Posterior cingulate gyrus (tissue), 11 donors: ENCODE results near the gene TIMM23.
"Not testable (repeated sequence)": the region's sequence is repeated elsewhere in the genome, so short reads cannot be mapped to it uniquely, and the experiment has no call there.

Experiments used
- DNase-seq, 10 donors: peaks; one replicate each; pipeline versions ENCODE4 v3.0.0 to v3.0.0-alpha.2; 2020 to 2021; ENCODE audit warnings: mixed read lengths in 3 of 10
- intact Hi-C: fragments of 100-400 bp; cut with DNase I; formaldehyde crosslinking; loops from one replicate; pipeline ENCODE4 v1.15.1; 2023

Gene TIMM23, protein sequence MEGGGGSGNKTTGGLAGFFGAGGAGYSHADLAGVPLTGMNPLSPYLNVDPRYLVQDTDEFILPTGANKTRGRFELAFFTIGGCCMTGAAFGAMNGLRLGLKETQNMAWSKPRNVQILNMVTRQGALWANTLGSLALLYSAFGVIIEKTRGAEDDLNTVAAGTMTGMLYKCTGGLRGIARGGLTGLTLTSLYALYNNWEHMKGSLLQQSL

DNA sequence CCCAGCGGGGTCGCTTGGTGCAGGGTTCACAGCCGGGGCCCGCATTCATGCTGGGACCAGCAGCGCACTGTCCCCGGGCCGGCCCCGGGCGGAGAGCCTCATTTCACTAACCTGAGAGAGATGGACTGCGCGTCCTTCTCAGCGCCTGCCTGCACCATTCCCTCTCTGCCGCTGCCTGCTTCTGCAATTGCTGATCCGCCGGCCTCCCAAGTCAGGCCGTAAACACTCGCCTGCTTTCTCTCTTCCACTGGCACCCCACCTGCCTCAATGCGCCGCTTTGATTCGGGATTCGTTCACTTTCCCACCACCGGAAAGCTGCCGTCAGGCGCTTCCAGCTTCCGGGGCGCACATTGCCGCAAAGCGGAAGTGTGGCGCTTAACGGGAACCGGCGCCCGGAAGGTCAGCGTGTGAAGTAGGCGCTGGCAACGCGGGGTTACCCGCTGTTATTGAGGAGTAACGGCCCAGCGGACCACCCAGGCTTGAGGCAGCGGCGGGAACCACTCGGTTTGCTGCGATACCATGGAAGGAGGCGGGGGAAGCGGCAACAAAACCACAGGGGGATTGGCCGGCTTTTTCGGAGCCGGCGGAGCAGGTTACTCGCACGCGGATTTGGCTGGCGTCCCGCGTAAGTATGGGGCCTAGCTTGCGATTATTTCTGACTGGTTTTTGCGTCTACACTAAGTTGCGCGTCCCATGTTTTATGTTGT is at the start of gene TIMM23:
TIMM23 (plus strand) TSS at position 384 of the 707 bp plus-strand sequence; CDS start at position 520, 136 bp downstream.
- intact Hi-C loops, result loop anchor here (10.0 kb wide), 1 partner anchor 53 kb away; no protein-coding TSS in a partner anchor
- DNase-seq, result peak; percentile 86 to 98 (median 90)

DNA sequence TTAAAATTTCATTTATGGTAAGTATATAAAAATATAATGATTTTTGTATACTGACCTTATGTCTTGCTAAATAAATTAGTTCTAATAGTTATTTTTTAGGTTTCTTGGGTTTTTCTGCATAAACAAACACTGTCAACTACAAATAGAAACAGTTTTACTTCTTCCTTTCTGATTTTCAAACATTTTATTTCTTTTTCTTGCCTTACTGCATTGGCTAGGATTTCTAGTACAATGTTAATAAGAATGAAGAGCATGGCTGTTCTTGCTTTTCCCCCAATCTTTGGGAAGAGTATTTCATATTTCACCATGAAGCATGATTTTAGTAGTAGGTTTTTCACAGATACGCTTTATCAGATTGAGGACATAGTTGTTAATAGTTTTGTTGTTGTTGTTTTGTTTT is 45.5 kb upstream of the TIMM23 start:
- intact Hi-C loops, DNase-seq: not testable (repeated sequence)

DNA sequence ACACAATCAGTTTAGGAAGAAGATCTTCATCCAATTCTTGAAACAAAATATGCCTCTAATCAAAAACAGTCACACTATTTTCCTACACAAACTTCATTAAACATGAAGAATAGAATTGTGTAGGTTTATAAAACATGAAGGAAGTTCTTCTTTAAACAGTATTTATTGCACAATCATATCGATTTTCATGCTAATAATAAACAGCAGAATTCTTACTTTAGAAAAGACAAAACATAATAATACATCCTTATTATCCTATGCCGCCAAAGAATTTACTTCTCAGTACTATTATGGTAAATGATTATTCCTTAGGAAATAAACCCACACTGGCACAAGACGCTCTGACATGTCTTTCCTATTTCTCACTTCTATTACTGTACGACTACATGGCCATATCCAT is 41.0 kb upstream of the TIMM23 start:
- intact Hi-C loops, DNase-seq: not testable (repeated sequence)

DNA sequence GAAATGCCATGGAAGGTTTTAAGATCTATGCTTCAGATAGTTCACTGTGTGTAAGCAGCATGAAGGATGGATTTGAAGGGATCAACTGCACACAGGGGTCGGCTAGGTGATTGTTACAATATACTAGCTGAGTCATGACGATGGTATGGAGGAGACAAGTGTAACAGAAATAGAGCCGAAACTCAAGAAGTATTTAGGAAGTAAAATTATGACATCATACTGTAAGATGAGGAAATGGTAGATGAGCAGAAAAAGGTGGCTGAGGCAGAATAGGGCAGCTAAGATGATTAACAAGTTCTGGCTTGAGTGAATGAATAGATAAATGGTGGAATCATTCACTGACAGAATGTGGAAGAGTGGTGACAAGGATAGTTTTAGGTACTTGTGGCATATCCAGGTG is 37.5 kb upstream of the TIMM23 start:
- intact Hi-C loops, DNase-seq: not testable (repeated sequence)

DNA sequence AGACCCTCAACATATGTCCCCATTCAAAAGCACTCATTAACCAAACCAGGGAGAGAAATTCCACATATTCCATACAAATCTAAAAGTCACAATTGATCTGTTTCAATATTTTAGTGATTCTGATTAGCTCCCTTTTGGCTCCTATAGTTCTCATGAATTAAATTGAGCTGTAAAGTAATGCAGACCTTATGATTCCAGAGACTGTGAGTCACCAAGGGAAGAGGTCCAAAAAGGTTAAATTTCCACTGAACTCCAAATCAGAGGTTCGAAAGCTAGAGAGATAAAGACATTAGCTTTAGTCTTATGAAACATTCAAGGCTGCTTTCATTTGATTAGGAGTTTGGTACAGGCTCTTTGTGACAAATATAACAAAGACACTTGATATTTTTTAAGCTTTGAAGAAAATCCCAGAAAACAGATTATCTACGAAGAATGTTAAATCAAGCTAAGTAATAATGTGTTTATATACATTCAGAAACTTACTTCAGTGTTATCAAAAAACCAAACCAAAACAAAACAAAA is 33.1 kb upstream of the TIMM23 start:
- not testable (repeated sequence) for DNase-seq

DNA sequence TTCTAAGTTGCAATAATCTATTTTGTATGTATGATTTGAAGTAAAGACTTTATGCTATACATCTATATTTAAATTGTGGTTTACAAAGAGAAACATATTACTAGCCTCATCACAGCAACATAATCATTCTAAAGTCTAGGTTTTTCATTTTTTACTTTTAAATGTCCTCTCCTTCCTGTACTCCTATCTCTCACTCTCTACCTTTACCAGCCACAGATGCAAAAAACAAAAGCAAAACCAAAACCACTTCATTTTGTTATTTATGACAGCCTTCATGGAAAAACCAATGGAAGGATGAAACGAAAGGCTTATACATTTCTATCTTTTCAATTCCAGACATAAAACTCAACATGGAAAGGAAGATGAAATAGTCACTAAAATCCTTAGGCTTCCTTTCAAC is 31.1 kb upstream of the TIMM23 start:
- DNase-seq, intact Hi-C loops: not testable (repeated sequence)

More for the DNA sequence above, 33.1 kb upstream of the TIMM23 start:
- intact Hi-C loops, result not testable (repeated sequence)

DNA sequence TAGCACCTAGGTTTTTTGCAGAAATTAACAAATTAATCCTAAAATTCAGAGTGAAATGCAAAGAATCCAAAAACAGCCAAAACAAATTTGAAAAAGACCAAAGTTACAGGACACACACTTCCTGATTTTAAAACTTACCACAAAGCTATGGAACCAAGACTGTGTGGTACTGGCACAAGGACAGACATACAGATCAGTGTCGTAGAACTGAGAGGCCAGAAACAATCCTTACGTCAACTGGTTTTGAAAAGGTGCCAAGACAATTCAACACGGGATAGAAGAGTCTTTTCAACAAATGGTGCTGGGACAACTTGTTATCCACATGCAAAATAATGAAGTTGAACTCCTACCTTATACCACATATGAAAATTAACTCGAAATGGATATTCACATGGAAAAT is 26.8 kb upstream of the TIMM23 start:
- DNase-seq, intact Hi-C loops: not testable (repeated sequence)

DNA sequence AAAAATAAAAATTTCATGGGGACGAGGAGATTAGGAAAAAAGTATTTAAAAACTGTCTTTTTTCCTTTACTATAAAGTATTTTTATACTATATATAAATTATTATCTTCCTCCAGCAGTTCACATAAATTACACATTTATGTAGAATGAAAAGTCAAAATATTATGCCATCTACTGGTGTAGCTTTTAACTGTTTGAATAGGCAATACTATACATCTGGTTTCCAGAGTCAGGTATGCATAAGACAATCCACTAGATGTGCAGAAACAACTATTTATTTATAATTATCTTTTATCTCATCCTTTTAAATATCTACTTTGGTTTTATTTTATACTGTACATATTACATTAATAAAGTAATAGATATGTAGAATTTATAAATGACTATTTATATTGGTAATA is 24.9 kb upstream of the TIMM23 start:
- DNase-seq, intact Hi-C loops: not testable (repeated sequence)

DNA sequence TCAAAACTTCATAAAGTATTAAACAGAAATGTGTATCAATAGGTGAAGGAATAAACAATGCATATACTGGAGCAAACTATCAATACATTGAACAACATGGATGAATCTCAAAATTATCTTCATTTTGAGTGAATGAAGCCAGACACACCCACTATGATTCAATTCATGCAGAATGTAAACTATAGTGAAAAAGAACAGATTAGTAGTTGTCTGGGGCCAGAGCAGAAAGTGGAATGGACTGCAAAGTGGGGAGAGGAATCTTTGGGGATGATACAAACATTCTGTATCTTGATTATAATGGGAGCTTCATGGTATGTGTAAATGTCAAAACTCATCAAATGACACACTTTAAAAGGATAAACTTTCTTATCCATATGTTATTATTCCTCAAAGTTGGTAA is 23.5 kb upstream of the TIMM23 start:
- intact Hi-C loops, DNase-seq: not testable (repeated sequence)

DNA sequence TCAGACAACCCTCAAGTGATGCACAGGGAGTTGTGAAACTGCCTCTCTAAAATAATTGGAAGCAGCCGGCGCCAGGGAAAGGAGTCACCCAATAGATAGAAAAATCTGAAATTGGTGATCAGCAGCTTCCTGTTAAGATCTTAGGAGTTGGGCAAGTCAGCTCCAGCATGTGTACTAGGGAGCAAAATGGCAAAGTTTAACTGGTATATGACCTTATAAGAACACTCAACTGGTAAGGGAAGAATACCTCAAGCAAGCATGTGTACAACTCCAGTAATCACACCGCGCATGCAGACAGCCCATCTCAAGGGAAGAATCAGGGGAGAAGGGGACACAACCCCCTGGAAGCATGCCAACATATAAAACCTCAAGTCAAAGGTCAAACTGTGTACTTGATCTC is 17.9 kb upstream of the TIMM23 start:
- intact Hi-C loops, DNase-seq: not testable (repeated sequence)

DNA sequence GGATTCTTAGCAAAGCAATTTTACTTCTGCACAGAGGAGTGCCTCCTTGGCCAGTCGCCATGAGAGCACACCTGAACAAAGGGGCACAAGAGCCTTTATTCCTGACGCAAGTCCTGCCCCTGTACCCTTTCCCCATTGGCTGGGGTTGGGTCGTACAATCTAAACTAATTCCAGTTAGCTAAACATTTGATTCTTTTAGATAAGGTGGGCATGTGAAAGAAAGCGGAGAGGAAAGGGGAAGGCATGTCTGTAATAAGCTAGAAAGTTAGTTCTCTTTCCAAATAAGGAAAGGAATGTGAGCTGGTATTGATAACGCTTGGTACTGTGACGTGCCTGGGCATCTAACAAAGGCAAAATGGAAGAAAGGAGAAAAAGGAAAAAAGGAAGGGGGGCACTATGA is 15.7 kb upstream of the TIMM23 start:
- DNase-seq, intact Hi-C loops: not testable (repeated sequence)

DNA sequence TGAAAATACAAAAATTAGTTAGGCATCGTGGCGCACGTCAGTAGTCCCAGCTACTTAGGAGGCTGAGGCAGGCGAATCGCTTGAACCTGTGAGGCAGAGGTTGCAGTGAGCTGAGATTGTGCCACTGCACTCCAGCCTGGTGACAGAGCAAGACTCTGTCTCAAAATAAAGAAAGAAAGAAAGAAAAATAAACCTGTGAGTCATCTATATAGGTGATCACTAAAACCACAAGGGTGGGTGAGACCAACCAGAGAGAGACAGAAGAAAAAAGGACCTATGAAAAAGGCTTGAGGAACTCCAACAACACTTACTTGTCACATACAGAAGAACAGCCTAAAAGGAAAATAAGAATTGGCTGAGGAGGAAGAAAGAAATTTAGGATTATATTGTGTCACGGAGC is 14.4 kb upstream of the TIMM23 start:
- intact Hi-C loops, DNase-seq: not testable (repeated sequence)

DNA sequence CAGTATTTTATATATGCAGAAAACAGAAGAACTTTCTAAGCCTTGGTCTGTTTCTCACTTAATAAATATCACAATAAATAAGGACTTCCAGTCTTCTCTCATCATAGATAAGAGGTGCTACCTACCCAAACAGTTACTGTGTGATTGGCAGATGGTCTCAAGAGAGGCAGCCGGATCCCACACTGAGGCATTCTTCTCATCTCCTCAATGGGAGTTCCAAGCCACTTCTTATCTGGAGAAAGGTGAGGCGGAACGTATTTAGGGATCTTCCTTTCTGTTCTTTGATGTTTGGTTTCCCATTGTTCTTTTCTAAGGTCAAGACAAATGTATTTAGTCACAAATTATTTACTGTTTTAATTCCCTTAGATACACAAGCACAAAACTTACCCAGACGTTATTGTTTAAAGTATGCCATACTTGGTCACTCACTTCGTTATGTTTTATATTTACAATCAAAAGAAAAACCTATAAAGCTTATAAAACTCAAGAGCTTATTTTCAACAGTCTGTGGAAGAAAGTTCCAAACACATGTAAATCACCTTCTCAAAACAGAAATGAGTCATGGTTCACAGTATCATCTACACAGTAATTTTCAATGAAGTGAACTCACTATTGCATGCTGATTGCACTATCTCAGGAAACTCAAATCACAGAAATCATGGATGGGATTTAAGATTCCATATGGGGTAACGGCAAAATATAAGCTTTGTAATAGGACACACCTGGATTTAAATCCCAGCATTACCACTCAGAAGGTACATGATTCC is 9.4 kb upstream of the TIMM23 start:
- DNase-seq, intact Hi-C loops: not testable (repeated sequence)

DNA sequence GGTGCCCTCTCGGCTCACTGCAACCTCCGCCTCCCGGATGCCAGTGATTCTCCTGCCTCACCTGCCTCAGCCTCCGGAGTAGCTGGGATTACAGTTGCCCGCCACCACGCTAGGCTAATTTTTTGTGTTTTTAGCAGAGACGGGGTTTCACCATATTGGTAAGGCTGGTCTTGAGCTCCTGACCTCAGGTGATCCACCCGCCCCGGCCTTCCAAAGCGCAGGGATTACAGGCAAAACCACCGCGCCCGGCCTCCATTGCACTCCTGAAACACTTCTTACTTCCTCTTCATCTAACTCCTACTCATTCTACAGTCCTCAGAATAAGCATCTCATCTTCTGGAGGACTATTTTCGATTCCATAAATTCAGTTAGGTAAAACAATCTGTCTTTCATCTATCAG is 1.3 kb upstream of the TIMM23 start:
- DNase-seq, result peak in 3 of 10 donors; percentile 15 to 70 (median 62)
- intact Hi-C loops, result loop anchor here (10.0 kb wide), 1 partner anchor 54 kb away; no protein-coding TSS in a partner anchor

DNA sequence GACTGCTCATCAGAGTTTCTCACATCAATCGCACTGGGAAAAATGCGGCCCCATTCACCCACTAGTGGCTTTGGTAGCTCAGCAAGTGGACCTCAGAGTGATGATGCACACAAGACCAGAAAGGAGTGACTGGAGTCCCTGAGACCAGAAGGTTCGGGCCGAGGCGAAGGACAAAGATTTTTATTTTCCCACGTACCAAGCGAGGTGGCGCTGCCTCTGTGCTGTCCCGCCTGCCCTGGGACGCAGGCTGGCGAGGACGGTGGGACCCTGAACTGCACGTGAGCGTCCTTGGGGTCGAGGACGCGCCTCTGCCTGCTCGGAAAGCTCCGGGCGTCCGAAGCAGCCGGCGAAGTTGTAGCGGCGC is 565 bp upstream of the TIMM23 start:
- not testable (repeated sequence) for DNase-seq
- intact Hi-C loops, result loop anchor here (10.0 kb wide), 1 partner anchor 53 kb away; no protein-coding TSS in a partner anchor

DNA sequence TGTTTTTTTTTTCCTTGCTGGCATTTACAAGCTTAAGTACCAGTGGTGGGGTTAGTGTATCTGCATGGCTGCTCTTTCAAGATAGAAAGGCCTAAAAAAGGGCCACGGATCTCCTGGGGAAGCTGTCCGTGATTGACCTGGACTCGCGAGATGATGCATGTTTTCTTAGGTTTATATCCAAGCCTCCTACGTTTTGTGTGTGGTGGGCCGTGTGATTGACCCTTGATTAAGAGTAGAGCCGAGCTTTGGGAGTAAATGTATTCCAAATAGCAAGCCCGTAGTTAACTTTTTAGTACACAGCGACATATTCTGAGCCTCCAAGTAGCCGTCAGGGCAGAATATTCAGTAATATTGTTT is 502 bp downstream of the TIMM23 start:
- not testable (repeated sequence) for DNase-seq
- intact Hi-C loops, result loop anchor here (10.0 kb wide), 1 partner anchor 52 kb away; no protein-coding TSS in a partner anchor

DNA sequence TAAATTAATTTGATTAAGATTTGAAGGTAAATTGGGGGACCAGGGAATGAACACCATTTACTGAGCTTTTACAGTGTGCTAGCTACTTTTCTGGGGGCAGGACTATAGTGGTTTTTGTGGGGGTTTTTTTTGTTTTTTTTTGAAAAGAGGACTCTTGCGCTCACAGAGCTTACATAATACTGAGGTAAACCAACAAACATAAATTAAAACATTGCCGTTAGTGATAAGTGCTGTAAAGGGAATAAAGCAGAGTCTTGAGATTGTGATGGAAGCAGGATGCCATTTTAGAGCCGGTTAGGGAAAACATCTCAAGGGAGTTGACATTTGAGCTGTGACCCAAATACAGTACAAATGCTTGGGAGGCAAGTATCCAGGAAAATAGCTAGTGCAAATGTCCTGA is 1.8 kb downstream of the TIMM23 start:
- DNase-seq, result not testable (repeated sequence)
- intact Hi-C loops, result loop anchor here (10.0 kb wide), 1 partner anchor 51 kb away; no protein-coding TSS in a partner anchor

DNA sequence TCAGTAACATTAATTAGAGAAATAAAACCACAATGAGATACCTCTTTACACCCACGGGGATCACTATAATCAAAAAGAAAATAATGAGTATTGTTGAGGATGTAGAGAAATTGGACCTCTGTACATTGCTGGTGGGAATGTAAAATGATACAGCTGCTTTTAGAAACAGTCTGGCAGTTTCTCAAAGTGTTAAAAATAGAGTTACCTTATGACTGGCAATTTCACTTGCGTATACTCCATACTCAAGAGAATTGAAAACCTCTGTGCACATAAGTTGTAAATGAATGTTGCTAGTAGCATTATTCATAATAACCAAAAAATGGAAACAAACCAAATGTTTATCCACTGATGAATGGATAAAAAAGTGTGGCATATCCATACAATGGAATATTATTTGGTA is 6.3 kb downstream of the TIMM23 start:
- not testable (repeated sequence) for DNase-seq
- intact Hi-C loops, result loop anchor here (10.0 kb wide), 1 partner anchor 46 kb away; no protein-coding TSS in a partner anchor

DNA sequence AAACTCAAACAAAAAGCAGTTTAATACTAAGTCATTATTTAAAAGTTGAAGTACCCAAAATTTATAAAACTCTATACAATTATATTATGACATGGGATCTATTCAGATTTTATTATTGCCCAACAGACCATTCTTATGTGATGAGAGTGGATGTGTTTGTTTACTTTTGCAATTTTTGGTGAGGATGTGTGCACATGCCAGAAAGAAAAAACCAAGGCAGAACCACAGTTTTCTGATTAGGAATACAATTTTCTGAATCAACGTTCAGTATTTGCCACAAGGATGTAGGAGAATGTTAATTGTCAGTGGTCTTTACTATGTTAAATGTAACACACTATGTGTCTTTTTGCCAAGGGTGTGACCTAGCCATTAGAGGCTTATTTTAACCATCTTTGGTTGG is 9.1 kb downstream of the TIMM23 start:
- DNase-seq, intact Hi-C loops: not testable (repeated sequence)

DNA sequence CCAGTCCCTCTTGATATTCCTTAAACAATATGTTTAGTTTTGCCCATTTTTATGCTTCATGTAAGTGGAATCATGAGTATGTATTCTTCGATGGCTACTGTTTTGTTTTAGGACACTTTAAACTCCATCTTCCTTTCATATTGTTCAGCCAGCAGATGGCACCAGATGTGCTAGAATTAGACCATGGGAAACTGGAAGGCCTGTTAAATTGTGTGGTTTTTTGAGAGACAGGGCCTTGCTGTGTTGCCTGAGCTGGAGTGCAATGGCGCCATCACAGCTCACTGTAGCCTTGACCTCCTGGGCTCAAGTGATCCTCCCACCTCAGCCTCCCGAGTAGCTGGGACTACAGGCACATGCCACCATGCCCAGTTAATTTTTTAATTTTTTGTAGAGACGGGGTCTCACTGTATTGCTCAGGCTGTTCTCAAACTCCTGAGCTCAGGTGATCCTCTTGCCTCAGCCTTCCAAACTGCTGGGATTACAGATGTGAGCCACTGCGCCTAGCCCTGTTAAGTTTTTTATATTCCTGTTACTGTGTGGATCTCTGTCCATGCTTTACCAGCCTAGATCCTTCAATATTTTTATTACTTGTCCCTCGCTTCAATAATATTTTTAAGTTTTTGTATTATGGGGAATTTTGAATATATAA is 11.4 kb downstream of the TIMM23 start:
- DNase-seq, result peak in 4 of 10 donors; percentile 21 to 38 (median 28)
- intact Hi-C loops, result not testable (repeated sequence)
